RKO (cell line): ENCODE results near the gene RNLS.
"Not testable (repeated sequence)": the region's sequence is repeated elsewhere in the genome, so short reads cannot be mapped to it uniquely, and the experiment has no call there.

Experiments
- DNase-seq: peaks from one replicate; pipeline ENCODE4 v3.0.0-alpha.2; 2016; ENCODE audit warnings: low spot score

Gene RNLS

GRCh38 chr10:88523739-88524400, 59.2 kb downstream of the RNLS start:
- no peak for DNase-seq

GRCh38 chr10:88522715-88523114, 60.4 kb downstream of the RNLS start:
- DNase-seq: no peak

- no peak for DNase-seq
Observed at GRCh38 chr10:88521791-88522190, 61.3 kb downstream of the RNLS start.

- no peak for DNase-seq
Observed at GRCh38 chr10:88515235-88515634, 67.9 kb downstream of the RNLS start.

- DNase-seq: no peak
Observed at GRCh38 chr10:88512599-88512998, 70.5 kb downstream of the RNLS start.

- no peak for DNase-seq
Observed at GRCh38 chr10:88508796-88509195, 74.3 kb downstream of the RNLS start.

GRCh38 chr10:88507826-88508453, 75.2 kb downstream of the RNLS start:
- no peak for DNase-seq

GRCh38 chr10:88507404-88507803, 75.7 kb downstream of the RNLS start:
- no peak for DNase-seq

- no peak for DNase-seq
Observed at GRCh38 chr10:88505680-88506215, 77.4 kb downstream of the RNLS start.

- DNase-seq: no peak
Observed at GRCh38 chr10:88505265-88505664, 77.9 kb downstream of the RNLS start.

GRCh38 chr10:88500656-88501055, 82.5 kb downstream of the RNLS start:
- no peak for DNase-seq

GRCh38 chr10:88499569-88500470, 83.3 kb downstream of the RNLS start:
- peak; percentile 19 for DNase-seq

- no peak for DNase-seq
Observed at GRCh38 chr10:88497913-88498312, 85.2 kb downstream of the RNLS start.

GRCh38 chr10:88494537-88494936, 88.6 kb downstream of the RNLS start:
- DNase-seq: no peak

GRCh38 chr10:88493691-88494483, 89.2 kb downstream of the RNLS start:
- DNase-seq: no peak

GRCh38 chr10:88491314-88491713, 91.8 kb downstream of the RNLS start:
- no peak for DNase-seq

GRCh38 chr10:88490231-88490980, 92.7 kb downstream of the RNLS start:
- DNase-seq: no peak

GRCh38 chr10:88489107-88489506, 94.0 kb downstream of the RNLS start:
- no peak for DNase-seq

- not testable (repeated sequence) for DNase-seq
Observed at GRCh38 chr10:88486816-88487215, 96.3 kb downstream of the RNLS start.

- DNase-seq: no peak
Observed at GRCh38 chr10:88482220-88482619, 100.9 kb downstream of the RNLS start.

- no peak for DNase-seq
Observed at GRCh38 chr10:88478256-88478655, 104.9 kb downstream of the RNLS start.
